GM12878 (cell line): ENCODE data around the gene AGT. TPM values are rescaled to one million over a fixed set of nuclear protein-coding genes. Genes with fewer than 3 reads are reported as not detected.

Experiments used
- ATAC-seq: fragments of 200-7000 bp; cut with Tn5 transposase; 3 replicates; pipeline ENCODE4 v1.9.1; 2020; ENCODE audit warnings: mild to moderate bottlenecking, moderate library complexity
- BruUV-seq: library from RNA; stranded (reverse); fragments of 400-500 nt; replicated peaks from 2 replicates; lab custom pipeline; 2021; lab: Mats Ljungman, UMichigan
- CTCF ChIA-PET: fragments of 300-600 bp; sonication (Branson Sonifier 250); formaldehyde crosslinking; extraction: SDS; loops from one replicate; lab custom pipeline; 2021; ENCODE audit warnings: inconsistent platforms; lab: Yijun Ruan, JAX
- POLR2A ChIA-PET: fragments of 350-600 bp; formaldehyde crosslinking; extraction: SDS; loops from one replicate; lab custom pipeline; 2021; ENCODE audit warnings: inconsistent platforms; lab: Charles Lee
- RAD21 ChIA-PET: fragments of 300-600 bp; sonication (Branson Sonifier 250); formaldehyde crosslinking; loops from one replicate; lab custom pipeline; 2023; ENCODE audit warnings: antibody characterized with exemption; ENCODE audit not compliant: unreplicated experiment; lab: Charles Lee
- SMC1A ChIA-PET: fragments of 300-600 bp; sonication (Branson Sonifier 250); formaldehyde crosslinking; loops from one replicate; lab custom pipeline; 2023; ENCODE audit not compliant: unreplicated experiment, uncharacterized antibody; lab: Charles Lee
- DNase-seq: peaks from one replicate; pipeline ENCODE4 v3.0.0-alpha.2; 2011; ENCODE audit warnings: low read depth, low spot score
- FAIRE-seq: peaks from 3 replicates; lab custom pipeline; 2011; peaks lifted over from hg19 to GRCh38; lab: Jason Lieb, UNC
- H2AFZ ChIP-seq: 2 replicates; pipeline ENCODE4 v1.6.0; 2011; ENCODE audit warnings: low read depth, low read length, control low read depth; ENCODE audit not compliant: control insufficient read depth
- H3K27ac ChIP-seq: 2 replicates; pipeline ENCODE4 v1.5.1; 2011; ENCODE audit warnings: control low read depth; ENCODE audit not compliant: control insufficient read depth, insufficient read depth
- H3K27me3 ChIP-seq, 2 experiments: replicated peaks in 1 of 2; 2 replicates each; pipeline versions ENCODE4 v1.6.0 to v1.6.1; 2011; ENCODE audit warnings: low read length in 1 of 2; ENCODE audit not compliant: control insufficient read depth in 2 of 2, insufficient read depth in 2 of 2
- H3K36me3 ChIP-seq, 2 experiments: 2 replicates each; pipeline ENCODE4 v1.5.1; 2011; ENCODE audit warnings: low read length in 1 of 2; ENCODE audit not compliant: control insufficient read depth in 2 of 2, insufficient read depth in 2 of 2
- H3K4me1 ChIP-seq: 2 replicates; pipeline ENCODE4 v1.6.1; 2011; ENCODE audit warnings: mild to moderate bottlenecking, low read length, moderate library complexity, mixed read lengths; ENCODE audit not compliant: control insufficient read depth, insufficient read depth
- H3K4me2 ChIP-seq: 2 replicates; pipeline ENCODE4 v1.6.0; 2011; ENCODE audit warnings: control low read depth; ENCODE audit not compliant: control insufficient read depth, insufficient read depth
- H3K4me3 ChIP-seq: fragments of 200-600 bp; sonication (generic); 2 replicates; pipeline ENCODE4 v1.5.1; 2016
- H3K79me2 ChIP-seq: 2 replicates; pipeline ENCODE4 v1.6.0; 2011; ENCODE audit warnings: low read length; ENCODE audit not compliant: control insufficient read depth, insufficient read depth
- H3K9ac ChIP-seq: 2 replicates; pipeline ENCODE4 v1.8.0; 2011; ENCODE audit warnings: low read length, control low read depth, mixed read lengths; ENCODE audit not compliant: control insufficient read depth, insufficient read depth
- H3K9me3 ChIP-seq: replicated peaks from 3 replicates; pipeline ENCODE4 v1.5.1; 2011; ENCODE audit warnings: mild to moderate bottlenecking, low read length; ENCODE audit not compliant: control insufficient read depth, insufficient read depth
- H4K20me1 ChIP-seq: 2 replicates; pipeline ENCODE4 v1.6.0; 2011; ENCODE audit not compliant: control insufficient read depth, insufficient read depth
- CBX5 ChIP-seq: sonication (generic); IDR thresholded peaks from 2 replicates; pipeline ENCODE4 v1.6.1; 2016; ENCODE audit warnings: low read depth, moderate library complexity, mild to moderate bottlenecking, inconsistent platforms
- E2F4 ChIP-seq: IDR thresholded peaks from 2 replicates; pipeline ENCODE4 v1.6.1; 2012; ENCODE audit warnings: low read depth, low read length, improper control_type of control experiment
- FOXK2 ChIP-seq: fragments of 450-650 bp; IDR thresholded peaks from 2 replicates; pipeline ENCODE4 v1.6.1; 2017; ENCODE audit warnings: mild to moderate bottlenecking, moderate library complexity
- MEF2A ChIP-seq: IDR thresholded peaks from 2 replicates; pipeline ENCODE4 v1.6.1; 2011; ENCODE audit warnings: low read depth, mild to moderate bottlenecking, low read length, moderate library complexity; ENCODE audit not compliant: insufficient read depth
- NBN ChIP-seq: fragments of 450-650 bp; IDR thresholded peaks from 2 replicates; pipeline ENCODE4 v1.6.1; 2016
- NR2C2 ChIP-seq: IDR thresholded peaks from 2 replicates; pipeline ENCODE4 v1.6.1; 2011; ENCODE audit warnings: borderline replicate concordance, low read depth; ENCODE audit not compliant: control insufficient read depth, insufficient read length
- NRF1 ChIP-seq: conservative IDR thresholded peaks from 2 replicates; pipeline ENCODE4 v1.6.1; 2011; ENCODE audit warnings: mild to moderate bottlenecking, low read depth, low read length, improper control_type of control experiment
- PAX8 ChIP-seq: fragments of 450-650 bp; IDR thresholded peaks from 2 replicates; pipeline ENCODE4 v1.6.1; 2017; ENCODE audit warnings: mild to moderate bottlenecking, moderate library complexity
- SUPT20H ChIP-seq: IDR thresholded peaks from 2 replicates; pipeline ENCODE4 v1.6.1; 2011; ENCODE audit warnings: low read depth, mild to moderate bottlenecking, low read length, moderate library complexity, borderline replicate concordance; ENCODE audit not compliant: control insufficient read depth
- WGBS: methylation state at CpG from one replicate; pipeline ENCODE4 v1.1.6; 2016; ENCODE audit warnings: low lambda C conversion rate; ENCODE audit not compliant: insufficient replicate concordance, insufficient coverage; ENCODE audit errors: missing lambda C conversion rate; 5-methylcytosine and 5-hydroxymethylcytosine counted together
- in situ Hi-C: fragments of 300-500 bp; cut with MboI; formaldehyde crosslinking; loops from 9 replicates; pipeline ENCODE4 v1.14.3; 2018; ENCODE audit warnings: mixed read lengths
- intact Hi-C: fragments of 100-400 bp; cut with micrococcal nuclease; formaldehyde crosslinking; loops from one replicate; pipeline ENCODE4 v1.14.2; 2022; ENCODE audit not compliant: unreplicated experiment
- polyA plus RNA-seq, 11 experiments: library from polyadenylated mRNA; depleted of rRNA in 4 of 11; unstranded in 6 of 11; stranded (reverse) in 5 of 11; fragments of >200 nt; fragmentation: Nextera tagmentation in 4 of 11; fragmentation: Illumina TruSeq in 1 of 11; extraction: Ambion mirVana in 4 of 11; extraction: Trizol in 1 of 11; gene quantifications; 1 replicate in 1 of 11; 2 replicates in 10 of 11; pipeline versions ENCODE4 v1.2.1 to v1.2.3, GENCODE V29; 2011 to 2016; ENCODE audit warnings: inconsistent platforms in 2 of 11, missing spikeins in 2 of 11, low read depth in 1 of 11
- total RNA-seq, 4 experiments: library from RNA; depleted of rRNA in 3 of 4; stranded (reverse); fragments of >200 nt in 3 of 4; fragmentation: Illumina TruSeq in 1 of 4; extraction: Trizol in 1 of 4; gene quantifications; 2 replicates each; pipeline versions ENCODE4 v1.2.1 to v1.2.3, GENCODE V29; 2013 to 2021
- TF ChIP-seq, protein P1 (sequence below): IDR thresholded peaks from 2 replicates; pipeline ENCODE4 v1.6.1; 2011; ENCODE audit warnings: mild to moderate bottlenecking, low read depth, low read length, moderate library complexity; ENCODE audit not compliant: insufficient replicate concordance
- TF ChIP-seq, protein P2 (sequence below): fragments of 450-650 bp; conservative IDR thresholded peaks from 2 replicates; pipeline ENCODE4 v1.6.1; 2017; ENCODE audit warnings: mild to moderate bottlenecking, moderate library complexity
- TF ChIP-seq, protein P3 (sequence below): fragments of 450-650 bp; IDR thresholded peaks from 2 replicates; pipeline ENCODE4 v1.6.1; 2017; ENCODE audit warnings: antibody characterized with exemption, mild to moderate bottlenecking, moderate library complexity
- TF ChIP-seq, protein P4 (sequence below): IDR thresholded peaks from 2 replicates; pipeline ENCODE4 v1.6.1; 2011; ENCODE audit warnings: low read depth, low read length, improper control_type of control experiment, borderline replicate concordance

The AGT gene
- total and polyA plus RNA-seq, 10 of the 15 experiments (the other 5 are each of a cell fraction or from before 2014, with no cell fraction given): 0.69 TPM; not detected in 9

DNA sequence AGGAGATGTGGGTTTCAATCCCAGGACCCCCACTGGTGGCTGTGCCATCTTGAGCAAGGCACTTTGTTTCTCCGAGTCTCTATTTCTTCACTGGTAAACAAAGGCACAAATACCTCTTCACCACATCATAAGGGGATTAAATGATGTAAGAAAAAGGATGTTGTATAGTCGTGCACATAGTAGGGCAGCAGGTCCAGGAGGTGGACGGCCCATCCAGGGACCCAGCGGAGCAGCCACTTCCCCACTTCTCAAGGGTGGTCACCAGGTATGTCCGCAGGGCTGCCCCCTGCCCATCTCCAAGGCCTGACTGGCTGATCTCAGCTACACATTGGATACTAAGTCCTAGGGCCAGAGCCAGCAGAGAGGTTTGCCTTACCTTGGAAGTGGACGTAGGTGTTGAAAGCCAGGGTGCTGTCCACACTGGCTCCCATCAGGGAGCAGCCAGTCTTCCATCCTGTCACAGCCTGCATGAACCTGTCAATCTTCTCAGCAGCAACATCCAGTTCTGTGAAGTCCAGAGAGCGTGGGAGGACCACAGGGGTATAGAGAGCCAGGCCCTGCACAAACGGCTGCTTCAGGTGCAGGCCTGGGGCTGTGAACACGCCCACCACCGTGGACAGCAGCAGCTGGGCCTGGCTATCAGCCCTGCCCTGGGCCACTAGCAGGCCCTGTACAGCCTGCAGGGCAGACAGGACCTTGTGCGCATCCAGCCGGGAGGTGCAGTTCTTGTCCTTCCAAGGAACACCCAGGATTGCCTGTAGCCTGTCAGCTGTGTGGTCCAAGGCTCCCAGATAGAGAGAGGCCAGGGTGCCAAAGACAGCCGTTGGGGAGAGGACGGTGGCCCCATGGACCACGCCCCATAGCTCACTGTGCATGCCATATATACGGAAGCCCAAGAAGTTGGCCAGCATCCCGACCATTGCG, 4.0 kb downstream of the AGT start:
- Histone ChIP-seq H3K4me1 (no peaks in the 10 kb centered on the region), H4K20me1 (no peaks in the 10 kb centered on the region)
- TF ChIP-seq, protein P1, sequence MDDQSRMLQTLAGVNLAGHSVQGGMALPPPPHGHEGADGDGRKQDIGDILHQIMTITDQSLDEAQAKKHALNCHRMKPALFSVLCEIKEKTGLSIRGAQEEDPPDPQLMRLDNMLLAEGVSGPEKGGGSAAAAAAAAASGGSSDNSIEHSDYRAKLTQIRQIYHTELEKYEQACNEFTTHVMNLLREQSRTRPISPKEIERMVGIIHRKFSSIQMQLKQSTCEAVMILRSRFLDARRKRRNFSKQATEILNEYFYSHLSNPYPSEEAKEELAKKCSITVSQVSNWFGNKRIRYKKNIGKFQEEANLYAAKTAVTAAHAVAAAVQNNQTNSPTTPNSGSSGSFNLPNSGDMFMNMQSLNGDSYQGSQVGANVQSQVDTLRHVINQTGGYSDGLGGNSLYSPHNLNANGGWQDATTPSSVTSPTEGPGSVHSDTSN: no peak
- no peak for TF ChIP-seq PAX8
- TF ChIP-seq, protein P2, sequence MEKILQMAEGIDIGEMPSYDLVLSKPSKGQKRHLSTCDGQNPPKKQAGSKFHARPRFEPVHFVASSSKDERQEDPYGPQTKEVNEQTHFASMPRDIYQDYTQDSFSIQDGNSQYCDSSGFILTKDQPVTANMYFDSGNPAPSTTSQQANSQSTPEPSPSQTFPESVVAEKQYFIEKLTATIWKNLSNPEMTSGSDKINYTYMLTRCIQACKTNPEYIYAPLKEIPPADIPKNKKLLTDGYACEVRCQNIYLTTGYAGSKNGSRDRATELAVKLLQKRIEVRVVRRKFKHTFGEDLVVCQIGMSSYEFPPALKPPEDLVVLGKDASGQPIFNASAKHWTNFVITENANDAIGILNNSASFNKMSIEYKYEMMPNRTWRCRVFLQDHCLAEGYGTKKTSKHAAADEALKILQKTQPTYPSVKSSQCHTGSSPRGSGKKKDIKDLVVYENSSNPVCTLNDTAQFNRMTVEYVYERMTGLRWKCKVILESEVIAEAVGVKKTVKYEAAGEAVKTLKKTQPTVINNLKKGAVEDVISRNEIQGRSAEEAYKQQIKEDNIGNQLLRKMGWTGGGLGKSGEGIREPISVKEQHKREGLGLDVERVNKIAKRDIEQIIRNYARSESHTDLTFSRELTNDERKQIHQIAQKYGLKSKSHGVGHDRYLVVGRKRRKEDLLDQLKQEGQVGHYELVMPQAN: no peak
- TF ChIP-seq NRF1: no peak
- no peak for TF ChIP-seq NBN
- no peak for TF ChIP-seq CBX5
- TF ChIP-seq, protein P3, sequence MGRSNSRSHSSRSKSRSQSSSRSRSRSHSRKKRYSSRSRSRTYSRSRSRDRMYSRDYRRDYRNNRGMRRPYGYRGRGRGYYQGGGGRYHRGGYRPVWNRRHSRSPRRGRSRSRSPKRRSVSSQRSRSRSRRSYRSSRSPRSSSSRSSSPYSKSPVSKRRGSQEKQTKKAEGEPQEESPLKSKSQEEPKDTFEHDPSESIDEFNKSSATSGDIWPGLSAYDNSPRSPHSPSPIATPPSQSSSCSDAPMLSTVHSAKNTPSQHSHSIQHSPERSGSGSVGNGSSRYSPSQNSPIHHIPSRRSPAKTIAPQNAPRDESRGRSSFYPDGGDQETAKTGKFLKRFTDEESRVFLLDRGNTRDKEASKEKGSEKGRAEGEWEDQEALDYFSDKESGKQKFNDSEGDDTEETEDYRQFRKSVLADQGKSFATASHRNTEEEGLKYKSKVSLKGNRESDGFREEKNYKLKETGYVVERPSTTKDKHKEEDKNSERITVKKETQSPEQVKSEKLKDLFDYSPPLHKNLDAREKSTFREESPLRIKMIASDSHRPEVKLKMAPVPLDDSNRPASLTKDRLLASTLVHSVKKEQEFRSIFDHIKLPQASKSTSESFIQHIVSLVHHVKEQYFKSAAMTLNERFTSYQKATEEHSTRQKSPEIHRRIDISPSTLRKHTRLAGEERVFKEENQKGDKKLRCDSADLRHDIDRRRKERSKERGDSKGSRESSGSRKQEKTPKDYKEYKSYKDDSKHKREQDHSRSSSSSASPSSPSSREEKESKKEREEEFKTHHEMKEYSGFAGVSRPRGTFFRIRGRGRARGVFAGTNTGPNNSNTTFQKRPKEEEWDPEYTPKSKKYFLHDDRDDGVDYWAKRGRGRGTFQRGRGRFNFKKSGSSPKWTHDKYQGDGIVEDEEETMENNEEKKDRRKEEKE: no peak
- TF ChIP-seq FOXK2: no peak
- no peak for TF ChIP-seq SUPT20H
- no peak for TF ChIP-seq NR2C2
- TF ChIP-seq E2F4: no peak
- TF ChIP-seq, protein P4, sequence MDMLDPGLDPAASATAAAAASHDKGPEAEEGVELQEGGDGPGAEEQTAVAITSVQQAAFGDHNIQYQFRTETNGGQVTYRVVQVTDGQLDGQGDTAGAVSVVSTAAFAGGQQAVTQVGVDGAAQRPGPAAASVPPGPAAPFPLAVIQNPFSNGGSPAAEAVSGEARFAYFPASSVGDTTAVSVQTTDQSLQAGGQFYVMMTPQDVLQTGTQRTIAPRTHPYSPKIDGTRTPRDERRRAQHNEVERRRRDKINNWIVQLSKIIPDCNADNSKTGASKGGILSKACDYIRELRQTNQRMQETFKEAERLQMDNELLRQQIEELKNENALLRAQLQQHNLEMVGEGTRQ: no peak
- no peak for TF ChIP-seq MEF2A
- TF ChIP-seq, all 136 proteins: peak for 0
- DNase-seq (no peak), ATAC-seq (no peak), FAIRE-seq (no peak)
- Histone ChIP-seq H3K79me2 (no peaks in the 10 kb centered on the region), H3K27ac (no peak overlapping the region), H3K9ac (no peak overlapping the region), H3K27me3 (peaks cover 0 to 3% of the 10 kb centered on the region in 2 experiments; a peak in 2 of 4 replicates), H2AFZ (no peak overlapping the region), H3K36me3 (no peaks in the 10 kb centered on the region), H3K9me3 (no peaks in the 10 kb centered on the region), H3K4me3 (no peak overlapping the region), H3K4me2 (no peak overlapping the region)
- ChIA-PET POLR2A (no interaction called here), RAD21 (no interaction called here), SMC1A (no interaction called here), CTCF (no interaction called here)
- in situ Hi-C loops (no loop called here), intact Hi-C loops (no loop called here)
- no TSS peak for BruUV-seq
- 31% methylated on average over 18 of the region's 18 CpGs for WGBS
